Astrocyte (in vitro differentiated cells and primary cell): ENCODE results near the gene EPB41. TPM values are rescaled to one million over a fixed set of nuclear protein-coding genes. Genes with fewer than 3 reads are reported as not detected.
"Not testable (repeated sequence)": the region's sequence is repeated elsewhere in the genome, so short reads cannot be mapped to it uniquely, and the experiment has no call there.

Experiments used
- DNase-seq: peaks from one replicate; pipeline ENCODE4 v3.0.0-alpha.2; 2010; ENCODE audit warnings: low read depth
- FAIRE-seq: peaks from 2 replicates; lab custom pipeline; 2011; peaks lifted over from hg19 to GRCh38; lab: Jason Lieb, UNC
- H2AFZ ChIP-seq: 2 replicates; pipeline ENCODE4 v1.6.0; 2012; ENCODE audit warnings: low read depth, low read length, inconsistent platforms
- H3K27ac ChIP-seq: 2 replicates; pipeline ENCODE4 v1.5.1; 2011; ENCODE audit warnings: low read depth, low read length, inconsistent platforms
- H3K27me3 ChIP-seq: 2 replicates; pipeline ENCODE4 v1.6.0; 2011; ENCODE audit warnings: low read length, inconsistent platforms; ENCODE audit not compliant: insufficient read depth
- H3K36me3 ChIP-seq: 2 replicates; pipeline ENCODE4 v1.5.1; 2011; ENCODE audit warnings: low read length, inconsistent platforms; ENCODE audit not compliant: insufficient read depth
- H3K4me1 ChIP-seq: 2 replicates; pipeline ENCODE4 v1.5.1; 2011; ENCODE audit warnings: low read length, inconsistent platforms; ENCODE audit not compliant: insufficient read depth
- H3K4me2 ChIP-seq: 2 replicates; pipeline ENCODE4 v1.6.0; 2012; ENCODE audit warnings: low read length, inconsistent platforms
- H3K4me3 ChIP-seq: 2 replicates; pipeline ENCODE4 v1.5.1; 2011; ENCODE audit warnings: low read depth, mild to moderate bottlenecking, low read length, inconsistent platforms; ENCODE audit not compliant: insufficient read depth
- H3K79me2 ChIP-seq: 2 replicates; pipeline ENCODE4 v1.6.0; 2012; ENCODE audit warnings: mild to moderate bottlenecking, low read length, inconsistent platforms; ENCODE audit not compliant: insufficient read depth
- H3K9ac ChIP-seq: 2 replicates; pipeline ENCODE4 v1.6.0; 2012; ENCODE audit warnings: mild to moderate bottlenecking, low read length, inconsistent platforms
- H3K9me3 ChIP-seq: 2 replicates; pipeline ENCODE4 v1.5.1; 2012; ENCODE audit warnings: low read depth, mild to moderate bottlenecking, low read length, inconsistent platforms; ENCODE audit not compliant: insufficient read depth
- H4K20me1 ChIP-seq: 2 replicates; pipeline ENCODE4 v1.6.0; 2012; ENCODE audit warnings: low read length, inconsistent platforms; ENCODE audit not compliant: insufficient read depth
- H3K27ac Mint-ChIP-seq: one replicate; pipeline ENCODE4 v1.8.0; 2021; ENCODE audit warnings: mild to moderate bottlenecking, mixed read lengths; ENCODE audit not compliant: unreplicated experiment
- H3K27me3 Mint-ChIP-seq: one replicate; pipeline ENCODE4 v1.8.0; 2021; ENCODE audit warnings: low read depth, mixed read lengths; ENCODE audit not compliant: unreplicated experiment
- H3K36me3 Mint-ChIP-seq: one replicate; pipeline ENCODE4 v1.8.0; 2021; ENCODE audit warnings: low read depth, mixed read lengths; ENCODE audit not compliant: unreplicated experiment
- H3K4me1 Mint-ChIP-seq: one replicate; pipeline ENCODE4 v1.8.0; 2021; ENCODE audit warnings: low read depth, mixed read lengths; ENCODE audit not compliant: unreplicated experiment
- H3K4me3 Mint-ChIP-seq: one replicate; pipeline ENCODE4 v1.8.0; 2021; ENCODE audit warnings: mild to moderate bottlenecking, moderate library complexity, mixed read lengths; ENCODE audit not compliant: unreplicated experiment
- H3K9me3 Mint-ChIP-seq: one replicate; pipeline ENCODE4 v1.8.0; 2021; ENCODE audit warnings: mild to moderate bottlenecking, mixed read lengths; ENCODE audit not compliant: unreplicated experiment
- CTCF ChIP-seq: IDR thresholded peaks from 2 replicates; pipeline ENCODE4 v1.5.1; 2011; ENCODE audit warnings: low read depth, mild to moderate bottlenecking, inconsistent platforms, low read length, moderate library complexity; ENCODE audit not compliant: insufficient read depth
- EZH2 ChIP-seq: IDR thresholded peaks from 2 replicates; pipeline ENCODE4 v1.6.1; 2012; ENCODE audit warnings: mild to moderate bottlenecking, low read length, inconsistent platforms; ENCODE audit not compliant: insufficient read depth
- total RNA-seq: library from RNA; stranded (reverse); gene quantifications from 2 replicates; pipeline ENCODE4 v1.2.1, GENCODE V29; 2021

The EPB41 gene
- total RNA-seq, 1 donor from 2014 or later: 13.9 TPM

GRCh38 chr1:29148656-29149491 lies 234.5 kb downstream of the EPB41 start:
- Mint-ChIP-seq H3K36me3 (peaks cover 29% of the 10 kb centered on the region), H3K4me3 (no peak overlapping the region), H3K9me3 (no peaks in the 10 kb centered on the region), H3K27ac (no peak overlapping the region), H3K4me1 (peaks cover 7% of the 10 kb centered on the region), H3K27me3 (no peaks in the 10 kb centered on the region)
- no peaks in the 10 kb centered on the region for H3K9me3 ChIP-seq
- no peak overlapping the region for H3K4me2 ChIP-seq
- TF ChIP-seq EZH2 (no peak), CTCF (no peak)
- H3K27ac ChIP-seq: no peak overlapping the region
- H3K4me1 ChIP-seq: peaks cover 26% of the 10 kb centered on the region
- no peak overlapping the region for H3K4me3 ChIP-seq
- no peak overlapping the region for H2AFZ ChIP-seq
- no peak overlapping the region for H3K9ac ChIP-seq
- peaks cover 23% of the 10 kb centered on the region for H4K20me1 ChIP-seq
- FAIRE-seq (no peak), DNase-seq (no peak)
- H3K79me2 ChIP-seq: peaks cover 16% of the 10 kb centered on the region
- no peaks in the 10 kb centered on the region for H3K27me3 ChIP-seq
- peaks cover 54% of the 10 kb centered on the region for H3K36me3 ChIP-seq

- H3K4me3 Mint-ChIP-seq, H3K27ac Mint-ChIP-seq, H3K27me3 ChIP-seq, H3K27me3 Mint-ChIP-seq, H2AFZ ChIP-seq, FAIRE-seq, H3K4me3 ChIP-seq, H3K27ac ChIP-seq, H3K9me3 ChIP-seq, H3K4me2 ChIP-seq, H3K9me3 Mint-ChIP-seq, H3K9ac ChIP-seq, H3K4me1 Mint-ChIP-seq, DNase-seq: not testable (repeated sequence)
- H3K4me1 ChIP-seq: peaks cover 25% of the 10 kb centered on the region
- peaks cover 62% of the 10 kb centered on the region for H3K36me3 ChIP-seq
- peaks cover 31% of the 10 kb centered on the region for H3K36me3 Mint-ChIP-seq
- peaks cover 31% of the 10 kb centered on the region for H4K20me1 ChIP-seq
- peaks cover 25% of the 10 kb centered on the region for H3K79me2 ChIP-seq
Measured at GRCh38 chr1:29150346-29150745, 236.0 kb downstream of the EPB41 start.

GRCh38 chr1:29152046-29152805 lies 237.9 kb downstream of the EPB41 start:
- DNase-seq (no peak), FAIRE-seq (no peak)
- Mint-ChIP-seq H3K4me3 (no peak overlapping the region), H3K27ac (no peak overlapping the region), H3K27me3 (no peaks in the 10 kb centered on the region), H3K36me3 (peaks cover 23% of the 10 kb centered on the region), H3K4me1 (peaks cover 8% of the 10 kb centered on the region), H3K9me3 (no peaks in the 10 kb centered on the region)
- Histone ChIP-seq H3K27me3 (no peaks in the 10 kb centered on the region), H2AFZ (no peak overlapping the region), H3K4me2 (no peak overlapping the region), H3K4me1 (peaks cover 9% of the 10 kb centered on the region), H3K9ac (no peak overlapping the region), H3K4me3 (no peak overlapping the region), H3K79me2 (peaks cover 42% of the 10 kb centered on the region), H4K20me1 (peaks cover 43% of the 10 kb centered on the region), H3K27ac (no peak overlapping the region), H3K9me3 (no peaks in the 10 kb centered on the region), H3K36me3 (peaks cover 73% of the 10 kb centered on the region)
- TF ChIP-seq CTCF: no peak
- TF ChIP-seq EZH2: no peak
